Activated CD4-positive, alpha-beta T cell treated with anti-CD3 and anti-CD28 coated beads, Interleukin-2, amount 50 U/mL, for 16 hours (primary cell): ENCODE data around the gene ETS1.
A peak's percentile ranks its signal among the peaks of the same experiment; 100 is the strongest.

Source experiments
- DNase-seq: peaks from one replicate; pipeline ENCODE4 v3.0.0-alpha.2; 2020

ETS1 gene

DNA sequence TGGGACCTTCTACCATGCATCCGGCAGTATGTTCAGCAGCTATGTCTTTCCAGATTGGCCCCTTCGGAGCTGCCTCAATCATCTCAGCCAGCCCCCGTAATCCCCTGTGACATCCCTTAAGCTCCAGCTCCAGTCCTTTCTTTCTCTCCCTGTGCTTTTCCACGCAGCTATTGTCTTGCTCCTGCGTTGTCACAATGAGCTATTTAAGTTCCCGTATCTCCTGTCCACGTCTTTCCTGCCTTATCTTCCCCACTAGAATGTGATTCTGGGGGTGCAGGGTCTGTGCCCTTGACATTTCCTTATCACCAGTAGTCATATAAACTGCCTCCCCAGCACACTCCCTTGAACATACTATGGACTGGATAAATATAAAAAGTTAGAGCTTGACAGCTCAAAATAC lies 5.1 kb upstream of the ETS1 start:
- no peak for DNase-seq

DNA sequence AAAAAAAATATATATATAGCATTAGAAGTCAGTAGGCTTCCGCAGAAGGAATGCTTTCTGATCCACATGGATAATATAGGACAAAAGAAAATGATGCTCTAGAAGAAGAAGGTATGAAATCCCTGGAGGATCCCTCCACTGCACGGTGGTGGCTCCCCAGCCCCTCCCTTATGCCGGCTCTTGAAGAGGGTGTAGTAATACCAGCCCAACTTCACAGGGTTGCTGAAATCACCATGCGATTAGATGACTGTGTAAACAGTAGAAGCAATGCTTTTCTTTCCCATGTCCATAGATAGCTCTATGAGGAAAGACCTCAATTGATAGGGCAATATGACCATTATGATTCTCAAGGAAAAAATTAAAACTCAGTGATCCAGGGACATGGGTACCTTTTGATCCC lies 3.2 kb upstream of the ETS1 start:
- DNase-seq, result no peak

- no peak for DNase-seq
These were observed 2.6 kb upstream of the ETS1 start for GRCh38 chr11:128589998-128590397.

GRCh38 chr11:128588093-128588492 lies 735 bp upstream of the ETS1 start:
- no peak for DNase-seq

DNA sequence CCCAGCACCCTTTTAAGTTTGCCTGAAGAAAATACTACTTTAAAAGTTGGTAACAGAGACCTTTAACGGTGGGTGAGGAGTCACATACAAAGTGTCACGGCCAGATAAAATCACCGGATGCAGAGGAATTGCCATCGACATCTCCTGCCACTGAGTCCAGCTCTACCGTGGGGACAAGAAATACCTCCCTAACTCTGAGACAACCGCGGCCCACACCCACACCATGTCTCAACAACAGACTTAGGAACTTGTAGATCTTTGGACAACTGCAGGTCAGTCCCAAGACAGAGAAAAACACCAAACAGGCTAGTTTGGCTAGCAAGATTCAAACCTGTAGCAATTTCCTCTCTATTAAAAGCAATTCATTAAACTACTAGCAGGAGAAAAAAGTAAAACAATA lies 669 bp downstream of the ETS1 start:
- no peak for DNase-seq

DNA sequence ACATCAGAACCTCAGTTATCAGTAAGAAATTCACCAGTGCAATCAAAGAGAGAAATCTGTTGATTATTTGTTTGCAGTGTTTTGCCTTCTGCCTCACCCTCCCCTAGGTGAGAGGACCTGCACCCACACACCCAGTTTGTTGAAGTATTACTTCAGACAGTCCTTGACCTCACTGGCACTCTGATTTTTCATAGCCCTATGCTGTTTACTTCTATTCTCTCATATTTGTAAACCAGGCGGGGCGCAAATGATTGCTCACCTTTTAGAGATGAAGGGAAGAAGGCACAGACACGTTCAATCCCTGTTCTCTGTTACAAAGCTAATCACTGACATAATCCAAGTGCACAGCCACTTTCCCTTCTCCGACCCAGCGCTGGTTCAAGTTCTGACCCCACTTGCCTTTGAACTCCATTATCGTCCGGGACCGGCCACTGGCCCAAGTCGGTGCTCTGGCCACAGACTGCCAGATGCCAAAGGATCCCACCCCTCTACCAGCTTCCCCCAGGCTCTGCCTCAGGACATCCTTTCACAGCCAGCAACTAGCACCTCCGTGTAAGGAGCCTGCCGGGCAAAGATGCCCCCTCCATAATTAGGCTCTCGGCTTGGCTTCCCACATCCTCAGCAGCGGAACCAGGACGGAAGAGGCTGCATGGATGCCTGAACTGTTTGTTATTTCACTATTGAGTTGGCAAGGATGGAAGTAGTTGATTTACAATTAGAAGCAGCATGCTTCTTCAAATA lies 1.7 kb downstream of the ETS1 start:
- no peak for DNase-seq

DNA sequence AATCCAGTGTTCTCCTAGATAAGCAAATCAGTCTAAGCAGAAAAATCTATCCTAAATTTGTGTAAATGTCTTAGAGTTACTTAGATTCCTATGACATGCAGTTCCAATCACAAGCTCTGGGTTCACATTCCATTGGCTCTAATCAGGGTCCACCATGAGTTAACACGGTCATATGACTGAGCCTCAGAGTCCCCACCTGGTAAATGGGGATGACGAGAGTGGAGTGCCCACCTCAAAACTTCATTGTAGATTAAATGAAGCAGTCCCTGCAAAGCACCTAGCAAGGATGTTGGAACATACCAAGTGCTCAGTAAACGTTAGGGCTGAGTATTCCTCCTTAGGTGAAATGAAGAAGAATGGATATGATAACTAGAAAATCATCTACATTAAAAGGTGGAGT lies 3.1 kb downstream of the ETS1 start:
- no peak for DNase-seq

DNA sequence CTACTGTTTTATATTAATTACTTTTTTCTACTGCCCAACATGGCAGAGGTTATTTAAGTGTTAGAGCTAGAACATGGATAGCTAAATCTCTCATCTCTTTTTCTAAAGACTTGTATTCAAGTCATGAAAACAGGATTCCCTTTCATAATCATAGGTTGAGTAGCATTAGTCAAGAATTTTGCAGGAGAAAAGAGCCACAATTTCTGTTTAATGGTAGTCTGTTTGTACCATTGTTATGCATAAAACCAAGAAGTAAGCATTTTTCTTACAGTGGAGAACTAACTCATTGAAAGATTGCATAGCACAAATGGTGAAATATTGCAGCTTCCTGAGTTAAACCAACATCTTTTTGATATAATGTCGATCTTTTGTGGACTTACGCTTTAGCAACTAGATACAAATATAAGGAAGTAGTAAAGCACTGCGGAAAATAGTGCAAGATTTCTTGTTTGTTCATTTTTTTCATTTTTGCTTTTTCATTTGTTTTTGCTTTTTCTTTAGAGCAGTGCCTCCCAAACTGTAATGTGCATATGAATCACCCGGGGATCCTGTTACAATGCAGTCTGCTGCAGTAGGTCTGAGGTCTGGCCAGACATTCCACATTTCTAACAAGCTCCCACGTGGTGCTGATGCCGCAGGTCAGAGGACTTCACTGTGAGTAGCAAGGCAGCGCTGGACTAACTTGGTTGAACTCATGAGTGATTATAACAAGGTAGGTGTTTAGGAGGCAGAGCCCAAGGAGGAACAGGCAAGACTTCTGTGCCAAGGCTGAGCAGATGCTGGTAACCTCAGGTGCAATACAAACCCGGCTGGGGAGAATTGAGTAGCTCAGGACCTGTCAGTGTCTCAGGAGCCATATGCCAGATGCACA lies 4.6 kb downstream of the ETS1 start:
- no peak for DNase-seq

DNA sequence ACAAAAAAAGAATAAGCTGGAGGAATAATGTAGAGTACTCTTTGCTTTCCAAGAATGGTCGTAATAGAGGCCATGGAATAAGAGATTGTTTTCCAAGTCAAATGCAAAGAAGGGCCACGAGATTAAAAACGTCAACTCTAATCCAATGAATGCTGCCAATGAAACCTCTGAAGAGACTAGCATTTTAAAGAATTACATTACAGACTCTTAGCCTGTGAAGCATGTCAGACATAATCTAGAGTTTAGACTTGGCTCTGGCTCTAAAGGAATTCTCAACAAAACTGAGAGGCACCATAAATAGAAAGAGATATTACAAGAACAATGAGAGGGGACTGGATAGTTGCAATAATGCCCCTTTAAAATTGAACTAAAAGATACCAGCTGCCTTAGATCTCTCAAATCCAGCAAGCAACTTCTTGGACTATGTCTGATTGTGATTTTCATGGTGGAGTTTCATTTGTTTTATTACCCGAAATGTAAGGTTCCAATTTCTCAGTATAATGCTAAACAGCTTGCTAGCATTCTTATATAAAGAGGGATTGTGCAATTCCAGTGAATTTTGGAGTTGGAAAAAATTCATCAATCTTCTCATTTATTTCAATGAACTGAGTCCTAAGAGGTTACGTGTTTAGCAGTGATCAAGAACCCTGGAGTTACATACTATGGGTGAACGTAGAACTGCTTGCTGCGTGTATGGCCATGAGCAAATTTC lies 5.6 kb downstream of the ETS1 start:
- DNase-seq, result no peak

DNA sequence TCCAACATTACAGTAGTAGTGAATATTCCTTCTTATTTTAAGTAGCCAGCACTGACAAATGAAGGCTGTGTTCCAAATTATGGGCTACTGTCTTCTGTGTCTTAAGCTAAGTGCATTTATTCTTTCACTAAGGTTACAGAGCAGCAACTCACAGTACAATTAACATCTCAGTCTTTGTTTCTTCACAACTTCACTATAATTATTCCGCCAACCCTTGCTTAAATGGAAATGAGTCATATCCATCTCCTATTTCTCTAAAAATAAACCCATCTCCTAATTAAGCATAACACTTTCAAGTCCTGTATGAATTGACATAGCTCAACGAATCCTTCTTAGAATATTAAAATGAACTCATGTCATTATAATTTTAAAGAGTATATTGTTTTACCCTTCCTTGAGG lies 6.7 kb downstream of the ETS1 start:
- peak; percentile 68 for DNase-seq

GRCh38 chr11:128579798-128580504 lies 7.4 kb downstream of the ETS1 start:
- peak; percentile 79 for DNase-seq

DNA sequence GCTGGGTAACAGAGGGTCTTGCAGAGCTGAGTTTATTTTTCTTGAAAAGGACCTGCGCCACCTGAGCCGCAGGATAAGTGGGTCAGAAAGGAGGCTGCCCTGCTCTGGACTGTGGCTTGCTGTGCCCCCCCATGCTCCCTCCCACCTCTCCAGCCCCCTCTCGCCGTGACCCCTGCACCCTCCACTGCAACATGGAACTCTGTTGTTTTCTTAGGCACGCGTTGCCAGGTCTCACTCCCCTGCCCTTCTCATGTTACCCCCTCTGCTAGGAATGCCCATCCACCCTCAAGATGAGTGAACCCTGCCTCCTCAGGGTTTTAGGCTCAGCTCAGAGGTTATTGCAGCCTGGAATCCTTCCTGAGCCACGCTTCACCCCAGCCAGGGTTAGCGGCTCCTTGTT lies 10.8 kb downstream of the ETS1 start:
- DNase-seq, result no peak

DNA sequence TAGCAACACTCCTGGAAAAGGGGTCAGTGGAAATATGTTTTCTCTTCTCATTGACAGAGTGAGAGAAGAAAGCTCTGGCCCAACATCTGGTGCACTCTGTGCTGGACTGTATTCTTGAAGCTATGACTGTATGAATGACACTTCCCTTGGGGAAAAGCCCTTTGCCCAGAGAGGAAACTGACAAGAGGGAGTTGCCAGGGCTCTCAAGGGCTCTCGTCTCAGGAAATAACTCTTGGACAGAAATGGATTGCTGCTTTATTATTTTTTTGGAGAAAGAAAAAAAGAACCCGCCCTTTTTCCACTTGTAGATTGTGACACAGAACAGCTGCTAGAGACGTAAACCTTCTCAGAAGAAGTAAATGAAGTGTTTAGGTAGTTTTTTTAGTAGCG lies 11.4 kb downstream of the ETS1 start:
- no peak for DNase-seq

- no peak for DNase-seq
These were observed 12.0 kb downstream of the ETS1 start for GRCh38 chr11:128575174-128575960.

DNA sequence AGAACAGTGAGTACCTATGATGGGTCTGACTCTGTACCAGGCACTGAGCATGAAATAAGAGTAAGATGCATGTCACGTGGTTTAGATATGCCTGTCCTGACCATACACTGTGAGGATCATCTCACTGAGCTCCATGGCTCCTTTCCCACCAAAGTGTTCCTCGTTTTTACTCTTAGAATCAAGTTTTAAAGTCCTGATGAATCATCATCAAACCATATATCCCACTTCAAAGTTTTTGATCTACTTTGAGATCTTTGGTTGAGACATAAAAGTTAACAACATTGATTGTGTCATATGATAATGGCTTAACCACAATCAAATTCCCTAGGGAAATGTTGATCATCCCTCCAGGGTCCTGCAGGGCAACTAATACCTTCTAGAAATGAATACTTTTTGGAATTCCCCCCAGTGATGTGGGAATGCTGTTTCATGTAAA lies 12.8 kb downstream of the ETS1 start:
- no peak for DNase-seq

GRCh38 chr11:128573638-128574037 lies 13.7 kb downstream of the ETS1 start:
- no peak for DNase-seq

GRCh38 chr11:128572965-128573364 lies 14.4 kb downstream of the ETS1 start:
- no peak for DNase-seq

GRCh38 chr11:128570632-128571031 lies 16.7 kb downstream of the ETS1 start:
- DNase-seq, result no peak

GRCh38 chr11:128569291-128569690 lies 18.1 kb downstream of the ETS1 start:
- DNase-seq, result no peak

DNA sequence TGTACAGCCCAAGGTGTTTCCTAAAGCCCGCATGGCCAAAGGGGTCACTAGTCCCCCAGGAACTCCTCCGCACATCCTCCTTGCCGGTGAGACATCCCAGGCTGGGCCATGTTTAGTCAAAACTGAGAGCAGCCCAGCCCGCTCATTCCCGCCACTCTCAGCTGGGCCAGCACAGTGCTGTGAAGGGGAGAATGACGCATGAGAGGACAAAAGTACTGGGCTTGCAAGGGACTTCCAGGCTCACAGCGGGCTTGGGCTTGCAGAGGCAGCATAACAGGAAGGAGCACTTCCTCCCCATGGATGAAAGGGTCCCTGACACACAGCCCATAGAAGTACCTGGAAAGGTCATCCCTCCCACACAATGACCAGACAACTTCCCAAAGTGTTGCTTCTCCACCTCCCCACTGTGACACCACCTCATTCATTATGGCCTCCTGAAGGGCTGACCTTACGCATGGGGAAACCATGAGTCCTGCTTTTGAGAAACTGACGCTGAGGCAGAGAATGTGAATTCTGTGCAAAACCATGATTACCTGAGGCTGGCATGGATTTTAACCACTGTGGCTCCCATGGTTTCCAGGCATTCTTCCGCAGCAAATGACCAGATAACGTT lies 19.1 kb downstream of the ETS1 start:
- no peak for DNase-seq

GRCh38 chr11:128567130-128567529 lies 20.2 kb downstream of the ETS1 start:
- DNase-seq, result no peak

DNA sequence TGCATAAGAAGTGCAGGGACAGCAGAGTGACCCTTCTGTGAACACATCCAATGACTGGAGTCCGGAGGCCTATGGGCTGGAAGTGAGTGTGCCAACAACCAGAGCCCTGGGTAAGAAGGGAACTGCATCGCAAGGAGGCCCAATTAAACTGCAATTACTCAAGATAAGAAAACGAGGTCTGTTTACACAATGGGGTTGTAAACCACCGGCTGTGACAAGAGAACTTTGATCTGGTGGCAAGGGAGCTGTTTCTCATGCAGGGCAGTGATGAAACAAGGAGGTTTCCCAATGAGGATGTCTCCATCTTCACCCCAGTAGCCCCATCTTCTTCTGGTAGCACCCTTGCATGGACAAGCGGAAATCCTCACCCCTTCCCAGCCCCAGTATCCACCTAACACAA lies 21.5 kb downstream of the ETS1 start:
- no peak for DNase-seq
